Activated T-helper 1 cell treated with anti-CD3 and anti-CD28 coated beads, Interleukin-12 subunit alpha, Interleukin-12 subunit beta, Interleukin-2, Interleukin-4 antibody, amounts not matched to agents 30 ng/mL and 10 ng/mL and 1 ng/mL, durations not matched to agents 14 hours and 24 hours and 36 hours (primary cell): ENCODE results near the gene METTL17. TPM values are rescaled to one million over a fixed set of nuclear protein-coding genes. Genes with fewer than 3 reads are reported as not detected.

Experiments used
- DNase-seq: peaks from one replicate; pipeline ENCODE4 v3.0.0; 2021; ENCODE audit warnings: low spot score
- H3K27ac Mint-ChIP-seq: one replicate; pipeline ENCODE4 v1.8.0; 2021; ENCODE audit warnings: mild to moderate bottlenecking, mixed read lengths
- H3K27me3 Mint-ChIP-seq: one replicate; pipeline ENCODE4 v1.8.0; 2022; ENCODE audit warnings: mild to moderate bottlenecking, moderate library complexity, mixed read lengths; ENCODE audit not compliant: insufficient read depth
- H3K36me3 Mint-ChIP-seq: one replicate; pipeline ENCODE4 v1.8.0; 2021; ENCODE audit warnings: low read depth, mixed read lengths
- H3K4me1 Mint-ChIP-seq: one replicate; pipeline ENCODE4 v1.8.0; 2021; ENCODE audit warnings: low read depth, mixed read lengths
- H3K4me3 Mint-ChIP-seq: one replicate; pipeline ENCODE4 v1.8.0; 2021; ENCODE audit warnings: mild to moderate bottlenecking, moderate library complexity, mixed read lengths
- H3K9me3 Mint-ChIP-seq: one replicate; pipeline ENCODE4 v1.8.0; 2021; ENCODE audit warnings: mixed read lengths
- intact Hi-C: fragments of 100-400 bp; cut with micrococcal nuclease; formaldehyde crosslinking; loops from one replicate; pipeline ENCODE4 v1.15.1; 2024
- total RNA-seq: library from RNA; stranded (reverse); gene quantifications from 2 replicates; pipeline ENCODE4 v1.2.3, GENCODE V29; 2022

Gene METTL17
- total RNA-seq, 1 donor from 2014 or later = 96.1 TPM

- Mint-ChIP-seq H3K4me1 (no peaks in the 10 kb centered on the region), H3K4me3 (no peak overlapping the region), H3K27ac (no peak overlapping the region), H3K36me3 (no peaks in the 10 kb centered on the region), H3K27me3 (peaks cover 18% of the 10 kb centered on the region), H3K9me3 (no peaks in the 10 kb centered on the region)
- no peak for DNase-seq
- intact Hi-C loops = no loop called here
Observed at GRCh38 chr14:21043387-21043973, 53.7 kb downstream of the METTL17 start.

GRCh38 chr14:21043974-21044618 is 54.3 kb downstream of the METTL17 start:
- intact Hi-C loops = no loop called here
- DNase-seq = no peak
- H3K9me3 Mint-ChIP-seq = no peaks in the 10 kb centered on the region
- no peak overlapping the region for H3K4me3 Mint-ChIP-seq
- H3K4me1 Mint-ChIP-seq = no peaks in the 10 kb centered on the region
- H3K36me3 Mint-ChIP-seq = no peaks in the 10 kb centered on the region
- no peak overlapping the region for H3K27ac Mint-ChIP-seq
- H3K27me3 Mint-ChIP-seq = peaks cover 19% of the 10 kb centered on the region

Other genes starting within 250 kb of the METTL17 start
- not detected in 2 replicates for gene EDDM3A, start 244.1 kb upstream of the METTL17 start, total RNA-seq
- not detected in 2 replicates for gene EDDM3B, start 221.6 kb upstream of the METTL17 start, total RNA-seq
- 0.54 and 0.78 TPM in 2 replicates for gene RNASE6, start 208.7 kb upstream of the METTL17 start, total RNA-seq
- not detected in 2 replicates for gene RNASE1, start 187.1 kb upstream of the METTL17 start, total RNA-seq
- not detected in 2 replicates for gene RNASE3, start 98.6 kb upstream of the METTL17 start, total RNA-seq
- not detected in 2 replicates for gene RNASE2, start 34.5 kb upstream of the METTL17 start, total RNA-seq
- 0.24 and 0.36 TPM in 2 replicates for gene SLC39A2, start 9.3 kb downstream of the METTL17 start, total RNA-seq
- gene NDRG2, start 35.1 kb downstream of the METTL17 start, total RNA-seq = 1.5 and 1.6 TPM in 2 replicates
- not detected in 2 replicates for gene TPPP2, start 40.2 kb downstream of the METTL17 start, total RNA-seq
- gene RNASE13, start 44.8 kb downstream of the METTL17 start, total RNA-seq = not detected in 2 replicates
- gene RNASE7, start 52.4 kb downstream of the METTL17 start, total RNA-seq = not detected in 2 replicates
- not detected in 2 replicates for gene RNASE8, start 67.8 kb downstream of the METTL17 start, total RNA-seq
- gene ARHGEF40, start 80.3 kb downstream of the METTL17 start, total RNA-seq = not detected in 2 replicates
- gene ZNF219, start 108.7 kb downstream of the METTL17 start, total RNA-seq = 8.2 and 8.3 TPM in 2 replicates
- not detected in 2 replicates for gene TMEM253, start 111.1 kb downstream of the METTL17 start, total RNA-seq
- gene OR5AU1, start 166.1 kb downstream of the METTL17 start, total RNA-seq = not detected in 2 replicates